Activated CD4-positive, alpha-beta T cell treated with anti-CD3 and anti-CD28 coated beads, Interleukin-2, amount 50 U/mL, for 1 hour (primary cell): ENCODE data around the gene ROBO1.

ENCODE experiments used
- DNase-seq: peaks from one replicate; pipeline ENCODE4 v3.0.0-alpha.2; 2020

The ROBO1 gene

GRCh38 chr3:79040701-79041100, 727.1 kb downstream of the ROBO1 start:
- DNase-seq, result no peak

- DNase-seq, result no peak
Measured at GRCh38 chr3:79040091-79040490, 727.7 kb downstream of the ROBO1 start.

GRCh38 chr3:79039192-79039591, 728.6 kb downstream of the ROBO1 start:
- DNase-seq, result no peak

DNA sequence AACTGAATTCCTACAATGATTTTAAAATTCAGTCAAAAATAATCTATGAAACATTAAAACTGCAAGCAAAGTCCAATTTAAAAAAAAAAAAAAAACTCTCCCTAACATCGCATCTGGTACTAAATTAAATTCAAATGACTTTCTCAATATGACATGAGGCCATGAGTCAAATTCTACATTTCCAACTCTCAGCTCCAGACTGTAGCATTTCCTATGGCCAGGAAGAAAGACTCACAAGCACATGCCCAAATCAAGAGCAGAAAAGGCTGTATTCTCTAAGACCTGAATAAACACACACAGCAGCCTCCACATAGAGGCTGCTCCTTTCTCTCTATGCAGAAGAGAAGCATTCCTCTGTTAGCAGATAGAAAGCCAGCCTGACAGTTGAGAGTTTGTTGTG, 729.2 kb downstream of the ROBO1 start:
- no peak for DNase-seq

DNA sequence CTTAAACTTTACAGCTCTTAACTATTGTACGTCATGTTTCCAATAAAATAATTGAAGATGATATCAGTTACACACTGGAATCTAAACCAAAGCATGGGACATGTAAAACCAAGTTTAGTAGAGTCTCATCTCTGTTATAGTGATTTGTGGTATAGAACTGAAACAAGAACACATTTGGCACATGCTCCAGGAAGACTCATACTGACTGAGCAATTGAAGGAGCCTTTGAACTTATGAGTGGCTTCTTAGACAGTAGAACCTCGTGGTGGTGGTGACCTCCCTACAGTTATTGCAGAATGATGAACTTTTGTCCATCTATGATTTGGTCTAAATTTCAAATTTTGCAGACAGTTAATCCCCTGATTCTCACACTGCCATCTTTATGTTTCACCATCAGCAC, 729.7 kb downstream of the ROBO1 start:
- DNase-seq, result no peak

DNA sequence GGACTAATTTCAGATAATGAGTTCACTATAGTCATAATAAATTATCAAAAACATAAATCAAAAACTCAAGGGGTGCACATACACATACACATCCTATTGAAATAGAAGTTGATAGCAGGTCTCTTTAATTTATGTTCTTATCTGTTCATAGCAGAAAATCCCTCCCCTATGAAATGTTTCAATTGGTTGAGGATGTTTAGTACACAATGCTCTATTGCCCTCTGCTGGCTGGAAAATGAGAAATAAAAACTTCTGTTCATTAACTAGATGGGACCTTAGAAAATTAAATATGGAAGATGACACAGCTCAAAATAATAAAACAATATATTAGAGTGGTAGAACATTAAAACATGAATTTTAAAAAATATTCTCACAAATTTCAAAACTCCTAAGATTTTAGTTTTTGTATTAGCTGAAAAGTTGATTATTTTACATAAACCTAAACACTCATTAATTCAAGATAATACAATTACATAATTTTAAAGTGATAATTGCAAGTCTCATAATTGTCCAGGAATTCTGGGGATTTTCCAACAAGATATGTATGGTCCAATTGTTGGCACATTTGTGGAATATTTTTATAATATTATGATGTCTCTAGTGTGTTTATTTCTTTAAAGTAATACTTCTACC, 735.0 kb downstream of the ROBO1 start:
- DNase-seq, result no peak

DNA sequence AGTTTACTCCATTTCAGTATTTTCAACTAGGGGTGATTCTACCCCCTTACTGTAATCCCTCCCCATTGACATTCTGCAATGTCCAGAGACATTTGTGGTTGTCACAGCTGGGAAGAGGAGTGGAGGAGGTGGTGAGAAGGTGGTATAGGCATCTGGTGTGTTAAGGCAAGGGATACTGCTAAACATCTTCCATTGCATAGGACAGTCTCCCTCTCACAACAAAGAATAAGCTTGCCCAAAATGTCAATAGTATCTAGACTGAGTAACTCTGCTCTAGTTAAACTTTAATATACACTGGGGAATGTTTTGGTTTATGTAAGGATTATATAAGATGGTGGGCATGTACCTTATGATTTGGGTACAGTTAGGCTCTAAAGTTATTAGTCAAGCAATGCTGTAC, 737.6 kb downstream of the ROBO1 start:
- DNase-seq, result no peak

GRCh38 chr3:79028916-79029315, 738.9 kb downstream of the ROBO1 start:
- no peak for DNase-seq

DNA sequence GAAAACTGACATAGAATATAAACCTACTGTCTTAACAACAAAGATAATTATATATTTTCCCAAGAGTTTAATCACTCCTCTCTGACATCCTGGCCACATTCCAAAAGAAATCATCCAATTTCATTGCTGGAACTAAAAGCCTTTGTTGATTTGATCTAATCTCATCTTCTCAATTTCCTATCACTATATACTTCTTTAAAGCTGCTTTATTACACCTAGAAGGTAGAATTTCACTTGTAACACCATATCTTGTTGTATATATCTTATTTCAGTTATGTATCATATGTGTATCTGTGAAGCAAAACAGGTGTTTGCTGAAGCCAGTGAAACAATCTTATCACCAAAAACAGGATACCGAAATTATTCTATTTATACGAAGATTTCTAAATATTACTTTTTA, 740.2 kb downstream of the ROBO1 start:
- no peak for DNase-seq

DNA sequence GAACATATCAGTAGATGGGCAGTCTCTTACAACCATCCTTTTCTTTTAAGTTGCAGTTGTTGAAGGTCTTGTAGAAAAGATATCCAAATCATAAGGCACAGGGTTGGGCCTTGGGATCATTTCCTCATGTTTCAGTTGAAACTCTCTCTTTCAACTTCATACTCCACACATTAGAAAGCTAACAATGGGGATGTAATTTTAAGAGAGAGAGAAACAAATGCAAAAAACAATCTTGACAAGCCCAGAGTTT, 747.9 kb downstream of the ROBO1 start:
- DNase-seq, result no peak

DNA sequence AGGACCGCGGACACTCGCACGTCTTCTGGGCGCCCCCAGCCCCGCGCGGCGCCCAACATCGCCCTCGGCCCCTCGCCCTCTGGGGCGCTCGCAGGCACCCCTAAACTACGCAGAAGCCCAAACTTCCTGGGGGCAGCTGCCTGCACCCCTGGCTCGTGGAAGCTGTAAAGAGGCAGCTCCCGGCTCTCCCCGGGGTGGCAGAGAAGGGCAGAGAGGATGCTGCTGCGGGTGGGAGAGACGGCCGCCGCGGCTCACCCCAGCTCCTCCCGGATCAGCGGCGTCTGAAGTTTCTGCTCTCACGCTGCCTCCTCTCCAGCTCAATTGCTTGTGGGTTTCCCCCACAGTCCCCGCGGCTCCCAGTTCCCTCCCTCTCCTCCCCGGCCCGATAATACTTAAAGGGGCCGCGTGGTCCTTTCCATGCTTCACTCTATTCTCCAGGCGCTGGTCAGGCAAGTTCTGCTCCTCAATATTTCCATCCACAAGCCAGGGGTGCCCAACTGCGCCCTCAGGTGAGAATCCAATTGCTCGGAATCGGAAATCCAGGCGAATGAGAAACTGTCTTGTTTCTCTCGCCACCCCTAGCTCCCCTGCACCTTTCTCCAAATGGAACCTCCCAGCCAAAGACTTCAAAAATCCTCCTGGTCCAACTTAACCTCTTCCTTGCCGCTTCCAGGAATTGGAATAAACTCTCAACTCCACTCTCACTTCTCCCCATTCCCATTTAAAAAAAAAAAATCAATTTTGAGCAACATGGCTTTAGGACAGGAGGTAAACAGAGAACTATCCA, 748.5 kb downstream of the ROBO1 start:
- DNase-seq, result no peak

DNA sequence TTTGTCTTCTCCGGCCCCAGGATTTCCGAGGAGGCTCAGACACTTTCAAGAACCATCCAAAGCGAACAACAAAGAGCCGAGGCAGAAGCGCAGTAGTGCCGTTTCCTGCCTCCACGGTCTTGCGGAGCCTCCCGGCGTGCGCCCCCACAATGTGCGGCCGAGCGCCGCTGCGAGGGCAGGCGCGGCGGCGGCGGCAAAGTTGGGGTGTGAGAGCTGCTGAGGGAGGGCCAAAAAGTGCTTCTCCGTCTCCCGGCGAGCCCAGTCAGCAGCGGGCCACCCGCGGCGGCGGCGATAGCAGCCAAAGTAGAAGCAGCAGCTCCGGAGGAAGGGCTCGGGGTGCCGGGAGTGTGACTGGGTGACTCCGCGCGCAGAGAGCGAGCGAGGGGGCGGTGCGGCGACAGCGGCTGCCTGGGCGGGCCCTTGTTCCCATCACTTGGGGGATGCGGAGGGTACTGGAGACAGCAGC, 749.1 kb downstream of the ROBO1 start:
- DNase-seq, result no peak

DNA sequence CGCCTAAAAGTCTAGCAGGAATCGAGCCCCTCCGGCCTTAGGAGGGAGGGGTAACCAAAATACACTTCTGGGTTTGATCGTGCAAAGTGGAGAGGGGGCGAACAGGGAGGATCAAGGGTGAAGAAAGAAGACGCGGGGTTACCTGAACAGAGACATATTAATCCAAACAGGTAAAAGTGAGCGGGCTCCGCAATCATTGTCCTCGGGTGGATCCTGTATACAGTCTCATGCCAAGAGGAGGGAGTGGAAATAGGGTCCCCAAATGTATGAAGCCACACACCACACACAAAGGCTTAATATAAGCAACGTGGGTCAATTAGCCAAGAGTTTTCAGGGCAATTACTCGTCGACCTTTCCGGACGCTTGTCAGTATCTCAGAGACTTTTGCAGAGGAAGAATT, 749.5 kb downstream of the ROBO1 start:
- no peak for DNase-seq

DNA sequence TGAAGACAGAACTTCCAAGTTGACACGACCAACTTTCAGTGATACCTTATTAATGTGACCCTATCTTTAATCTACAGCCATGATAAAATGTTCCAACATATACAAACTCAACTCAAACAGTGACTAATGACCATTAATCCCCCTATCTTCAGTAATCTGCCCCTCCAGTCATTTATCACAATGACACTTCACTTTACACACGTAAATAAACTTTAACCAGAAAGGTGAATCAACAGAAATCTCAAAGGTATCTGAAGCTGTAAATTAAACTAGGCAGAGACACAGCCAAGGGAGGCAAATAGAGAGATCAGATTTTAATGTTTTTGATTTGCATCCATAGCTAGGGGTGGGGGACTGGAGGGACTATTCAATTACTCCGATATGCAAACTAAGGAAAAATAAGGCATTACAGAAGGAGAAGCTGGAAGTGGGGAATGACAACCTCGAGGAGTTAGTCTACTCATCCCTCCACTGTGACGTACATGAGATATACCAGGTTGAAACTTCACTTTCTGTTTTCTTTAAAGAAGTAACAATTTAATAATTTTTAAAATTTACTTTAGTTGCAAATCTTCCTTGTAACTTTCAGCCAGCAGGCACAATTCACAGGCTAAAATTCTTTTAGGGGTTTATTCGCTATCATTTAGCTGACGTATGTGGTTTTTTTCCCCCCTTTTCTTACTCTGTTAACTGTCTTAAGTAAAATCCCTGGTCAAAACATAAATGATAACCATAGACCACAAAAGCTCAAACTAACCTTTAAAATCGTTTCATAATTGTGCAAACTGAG, 751.0 kb downstream of the ROBO1 start:
- no peak for DNase-seq

DNA sequence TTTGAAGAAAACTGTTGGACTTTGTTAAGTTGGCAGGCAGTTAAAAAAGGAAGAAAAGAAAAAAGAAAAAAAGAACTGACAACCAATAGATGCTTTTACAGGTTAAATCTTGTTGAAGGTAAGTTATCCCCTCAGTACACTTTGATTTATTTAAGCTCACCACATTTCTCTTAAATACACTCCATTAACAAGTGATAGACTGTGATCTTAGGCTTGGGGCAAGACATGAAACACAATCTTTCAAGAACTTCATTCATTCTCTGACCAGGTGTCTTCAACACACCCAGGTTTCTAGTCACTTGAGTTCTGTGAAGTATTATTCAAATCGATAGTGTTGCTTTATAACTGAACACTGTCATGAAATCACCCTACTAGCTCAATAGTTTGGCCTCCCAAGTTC, 751.9 kb downstream of the ROBO1 start:
- DNase-seq, result no peak

GRCh38 chr3:79012946-79013362, 754.8 kb downstream of the ROBO1 start:
- no peak for DNase-seq

- no peak for DNase-seq
Measured at GRCh38 chr3:79012530-79012913, 755.3 kb downstream of the ROBO1 start.

- DNase-seq, result no peak
Measured at GRCh38 chr3:79011821-79012529, 755.8 kb downstream of the ROBO1 start.

DNA sequence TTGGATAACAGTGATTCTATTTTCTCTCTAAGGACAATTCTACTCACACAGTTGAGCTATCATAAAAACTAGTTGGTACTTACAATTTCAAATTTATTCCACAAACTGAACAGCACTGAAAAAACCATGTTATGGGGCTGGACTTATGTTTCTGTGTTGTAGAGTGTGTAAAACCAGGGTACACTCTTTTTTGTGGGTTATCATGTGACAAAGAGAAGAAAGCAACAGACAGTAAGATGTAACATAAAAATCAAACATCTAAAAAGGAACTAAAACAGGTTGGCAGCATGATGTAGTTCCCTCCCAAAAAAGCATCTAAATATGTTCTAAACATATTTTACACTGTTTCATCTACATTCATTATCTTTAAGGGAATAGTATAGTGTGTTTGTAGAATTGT, 757.9 kb downstream of the ROBO1 start:
- DNase-seq, result no peak

DNA sequence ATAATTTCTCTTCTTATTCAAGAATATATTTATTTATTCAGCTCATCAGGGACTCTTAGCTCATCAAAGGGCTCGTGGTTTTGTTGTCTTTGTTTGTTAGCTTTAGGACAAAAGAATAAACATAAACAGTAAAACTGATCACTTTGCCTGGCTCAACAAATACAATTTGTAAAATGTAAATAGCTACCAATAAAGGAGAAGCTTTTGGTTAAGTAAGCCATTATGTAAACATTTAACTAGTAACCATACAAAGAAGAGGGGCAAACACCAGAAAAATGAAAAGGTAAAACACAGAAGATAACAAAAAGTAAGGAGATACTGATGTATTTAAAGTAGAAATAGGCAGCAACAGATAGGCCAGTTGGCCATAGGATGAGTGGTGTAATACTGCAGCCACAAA, 761.7 kb downstream of the ROBO1 start:
- DNase-seq, result no peak

DNA sequence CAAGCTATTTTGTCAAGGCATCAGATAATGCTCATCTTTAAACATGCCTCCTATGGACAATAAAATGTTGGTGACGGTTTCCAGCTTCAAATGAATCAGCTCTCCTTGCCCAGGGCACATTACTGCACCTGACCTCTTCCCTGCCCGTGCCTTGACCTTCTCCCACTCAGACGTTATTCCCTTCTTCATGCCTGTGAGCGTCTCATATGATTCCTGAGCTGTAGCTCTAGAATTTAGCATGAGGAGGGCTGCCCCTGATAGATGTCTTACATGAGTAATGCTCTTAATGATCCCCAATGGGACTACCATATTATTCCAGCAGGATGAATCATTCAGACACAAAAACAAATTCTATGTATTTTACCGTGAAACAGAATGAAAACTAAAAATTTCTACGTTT, 762.7 kb downstream of the ROBO1 start:
- no peak for DNase-seq

- no peak for DNase-seq
Measured at GRCh38 chr3:79003994-79004393, 763.8 kb downstream of the ROBO1 start.
